NCI-H2107 treated with DMSO at 0.1 percent for 48 hours (cell line): ENCODE data around the gene RBBP8.
"Not testable (repeated sequence)": the region's sequence is repeated elsewhere in the genome, so short reads cannot be mapped to it uniquely, and the experiment has no call there.

ENCODE experiments used
- DNase-seq: peaks from one replicate; lab custom pipeline; 2025; ENCODE audit not compliant: unreplicated experiment; lab: John Stamatoyannopoulos, UW

Gene RBBP8

GRCh38 chr18:22939649-22940048, 6.5 kb downstream of the RBBP8 start:
- no peak for DNase-seq

GRCh38 chr18:22943847-22944246, 10.7 kb downstream of the RBBP8 start:
- DNase-seq: no peak

- DNase-seq: no peak
Measured at GRCh38 chr18:22946217-22946616, 13.1 kb downstream of the RBBP8 start.

GRCh38 chr18:22946846-22947245, 13.7 kb downstream of the RBBP8 start:
- no peak for DNase-seq

GRCh38 chr18:22951823-22952222, 18.7 kb downstream of the RBBP8 start:
- no peak for DNase-seq

GRCh38 chr18:22952525-22952924, 19.4 kb downstream of the RBBP8 start:
- no peak for DNase-seq

- not testable (repeated sequence) for DNase-seq
Measured at GRCh38 chr18:22953982-22954381, 20.9 kb downstream of the RBBP8 start.

GRCh38 chr18:22956226-22956625, 23.1 kb downstream of the RBBP8 start:
- no peak for DNase-seq

GRCh38 chr18:22961156-22961555, 28.0 kb downstream of the RBBP8 start:
- DNase-seq: no peak

GRCh38 chr18:22962004-22962403, 28.9 kb downstream of the RBBP8 start:
- no peak for DNase-seq

- DNase-seq: no peak
Measured at GRCh38 chr18:22964116-22964515, 31.0 kb downstream of the RBBP8 start.

GRCh38 chr18:22964722-22965121, 31.6 kb downstream of the RBBP8 start:
- DNase-seq: no peak

GRCh38 chr18:22971038-22971437, 37.9 kb downstream of the RBBP8 start:
- DNase-seq: no peak

GRCh38 chr18:22974001-22974400, 40.9 kb downstream of the RBBP8 start:
- DNase-seq: no peak

GRCh38 chr18:22974707-22975106, 41.6 kb downstream of the RBBP8 start:
- DNase-seq: no peak

GRCh38 chr18:22975508-22975907, 42.4 kb downstream of the RBBP8 start:
- no peak for DNase-seq

GRCh38 chr18:22977847-22978701, 44.9 kb downstream of the RBBP8 start:
- no peak for DNase-seq

GRCh38 chr18:22980394-22980793, 47.3 kb downstream of the RBBP8 start:
- no peak for DNase-seq

GRCh38 chr18:22981274-22982133, 48.4 kb downstream of the RBBP8 start:
- no peak for DNase-seq

- no peak for DNase-seq
Measured at GRCh38 chr18:22983175-22983574, 50.0 kb downstream of the RBBP8 start.

GRCh38 chr18:22985250-22985649, 52.1 kb downstream of the RBBP8 start:
- no peak for DNase-seq

GRCh38 chr18:22987547-22988189, 54.5 kb downstream of the RBBP8 start:
- no peak for DNase-seq
